HepG2 (cell line): ENCODE data around the gene DELE1. TPM values are rescaled to one million over a fixed set of nuclear protein-coding genes. Genes with fewer than 3 reads are reported as not detected.

Experiments used
- ATF1 ChIP-seq: IDR thresholded peaks from 2 replicates; pipeline ENCODE4 v1.6.1; 2016; ENCODE audit warnings: mild to moderate bottlenecking, control low read depth
- BRCA1 ChIP-seq: sonication (generic); formaldehyde crosslinking; IDR thresholded peaks from 2 replicates; pipeline ENCODE4 v1.4.0; 2020; ENCODE audit warnings: missing genetic modification reagents
- BRF2 ChIP-seq: sonication (generic); formaldehyde crosslinking; IDR thresholded peaks from 2 replicates; pipeline ENCODE4 v1.8.1; 2022; ENCODE audit warnings: mild to moderate bottlenecking, missing genetic modification reagents
- CTCF ChIP-seq: sonication (generic); formaldehyde crosslinking; IDR thresholded peaks from 2 replicates; pipeline ENCODE4 v1.5.0; 2020; ENCODE audit warnings: mild to moderate bottlenecking, missing genetic modification reagents, moderate library complexity
- EED ChIP-seq: sonication (generic); formaldehyde crosslinking; IDR thresholded peaks from 2 replicates; pipeline ENCODE4 v1.5.0; 2020; ENCODE audit warnings: mild to moderate bottlenecking, missing genetic modification reagents
- HOMEZ ChIP-seq: IDR thresholded peaks from 2 replicates; pipeline ENCODE4 v1.6.1; 2016; ENCODE audit warnings: low read depth
- KMT2B ChIP-seq: IDR thresholded peaks from 2 replicates; pipeline ENCODE4 v1.6.1; 2016; ENCODE audit warnings: missing genetic modification reagents, missing compliant biosample characterization
- MBD4 ChIP-seq: IDR thresholded peaks from 2 replicates; pipeline ENCODE4 v1.6.1; 2012; ENCODE audit warnings: low read length, inconsistent platforms, borderline replicate concordance
- MTA1 ChIP-seq: sonication (generic); formaldehyde crosslinking; IDR thresholded peaks from 2 replicates; pipeline ENCODE4 v1.4.0; 2020; ENCODE audit warnings: missing genetic modification reagents, mild to moderate bottlenecking, borderline replicate concordance
- NCOA1 ChIP-seq: sonication (generic); formaldehyde crosslinking; IDR thresholded peaks from 2 replicates; pipeline ENCODE4 v1.9.0; 2021; ENCODE audit warnings: missing genetic modification reagents
- NR0B2 ChIP-seq: sonication (generic); formaldehyde crosslinking; IDR thresholded peaks from 2 replicates; pipeline ENCODE4 v1.4.0; 2020; ENCODE audit warnings: mild to moderate bottlenecking, missing genetic modification reagents
- NR1H2 ChIP-seq: sonication (generic); formaldehyde crosslinking; IDR thresholded peaks from 2 replicates; pipeline ENCODE4 v1.8.1; 2022; ENCODE audit warnings: low read depth, missing genetic modification reagents, borderline replicate concordance
- POGK ChIP-seq: sonication (generic); formaldehyde crosslinking; conservative IDR thresholded peaks from 2 replicates; pipeline ENCODE4 v1.8.0; 2022; ENCODE audit warnings: mild to moderate bottlenecking, moderate library complexity, missing genetic modification reagents
- SMAD3 ChIP-seq: sonication (generic); formaldehyde crosslinking; IDR thresholded peaks from 2 replicates; pipeline ENCODE4 v1.4.0; 2020; ENCODE audit warnings: missing genetic modification reagents
- ZIK1 ChIP-seq: sonication (generic); formaldehyde crosslinking; IDR thresholded peaks from 2 replicates; pipeline ENCODE4 v1.5.0; 2020; ENCODE audit warnings: mild to moderate bottlenecking, low read depth, missing genetic modification reagents, borderline replicate concordance
- ZNF484 ChIP-seq: sonication (generic); formaldehyde crosslinking; IDR thresholded peaks from 2 replicates; pipeline ENCODE4 v1.5.1; 2020; ENCODE audit warnings: mild to moderate bottlenecking, low read depth, missing genetic modification reagents, borderline replicate concordance
- ZNF740 ChIP-seq: sonication (generic); formaldehyde crosslinking; IDR thresholded peaks from 2 replicates; pipeline ENCODE4 v1.4.0; 2020; ENCODE audit warnings: missing genetic modification reagents
- polyA plus RNA-seq, 8 experiments: library from polyadenylated mRNA; depleted of rRNA in 3 of 8; stranded (reverse) in 7 of 8; unstranded in 1 of 8; fragments of >200 nt; fragmentation: Illumina TruSeq in 4 of 8; extraction: Trizol in 4 of 8; gene quantifications; 2 replicates each; pipeline versions ENCODE4 v1.2.1 to v1.2.3, GENCODE V29; 2011 to 2016; ENCODE audit warnings: low read depth in 4 of 8, missing spikeins in 1 of 8, mixed read lengths in 1 of 8; ENCODE audit not compliant: insufficient read depth in 1 of 8
- total RNA-seq, 5 experiments: library from RNA; depleted of rRNA; stranded (reverse); fragments of >200 nt; fragmentation: Illumina TruSeq; extraction: Trizol; gene quantifications; 2 replicates each; pipeline ENCODE4 v1.2.3, GENCODE V29; 2016; ENCODE audit warnings: low read depth in 1 of 5
- TF ChIP-seq, protein P1 (sequence below): sonication (generic); formaldehyde crosslinking; IDR thresholded peaks from 2 replicates; pipeline ENCODE4 v1.8.0; 2022; ENCODE audit warnings: mild to moderate bottlenecking, missing genetic modification reagents
- TF ChIP-seq, protein P2 (sequence below): sonication (generic); formaldehyde crosslinking; IDR thresholded peaks from 2 replicates; pipeline ENCODE4 v1.8.0; 2022; ENCODE audit warnings: missing genetic modification reagents, low read depth, mild to moderate bottlenecking, borderline replicate concordance

DELE1 gene
- total and polyA plus RNA-seq, 2 of the 13 experiments (the other 11 are each of a cell fraction or from before 2014, with no cell fraction given) = 57.5 to 90.3 TPM

- TF ChIP-seq ZNF484 (CRISPR knock-in tag) = no peak
- peak; percentile 44; the same call in 1 of the 2 replicates for TF ChIP-seq NCOA1 (CRISPR knock-in tag)
- no peak for TF ChIP-seq ATF1 (CRISPR knock-in tag)
- no peak for TF ChIP-seq BRF2
- peak; percentile 51; the same call in 1 of the 2 replicates for TF ChIP-seq SMAD3 (CRISPR knock-in tag)
- 0 out of 2 replicates have a peak, but pooled peaks have one; percentile 6 for TF ChIP-seq NR0B2 (CRISPR knock-in tag)
- peak; percentile 82 for TF ChIP-seq KMT2B
- peak; percentile 91 for TF ChIP-seq CTCF (CRISPR knock-in tag)
- TF ChIP-seq MBD4 = no peak
- peak; percentile 93 for TF ChIP-seq MTA1 (CRISPR knock-in tag)
- TF ChIP-seq ZNF740 (CRISPR knock-in tag) = peak; percentile 71; the same call in 1 of the 2 replicates
- TF ChIP-seq, protein P1, sequence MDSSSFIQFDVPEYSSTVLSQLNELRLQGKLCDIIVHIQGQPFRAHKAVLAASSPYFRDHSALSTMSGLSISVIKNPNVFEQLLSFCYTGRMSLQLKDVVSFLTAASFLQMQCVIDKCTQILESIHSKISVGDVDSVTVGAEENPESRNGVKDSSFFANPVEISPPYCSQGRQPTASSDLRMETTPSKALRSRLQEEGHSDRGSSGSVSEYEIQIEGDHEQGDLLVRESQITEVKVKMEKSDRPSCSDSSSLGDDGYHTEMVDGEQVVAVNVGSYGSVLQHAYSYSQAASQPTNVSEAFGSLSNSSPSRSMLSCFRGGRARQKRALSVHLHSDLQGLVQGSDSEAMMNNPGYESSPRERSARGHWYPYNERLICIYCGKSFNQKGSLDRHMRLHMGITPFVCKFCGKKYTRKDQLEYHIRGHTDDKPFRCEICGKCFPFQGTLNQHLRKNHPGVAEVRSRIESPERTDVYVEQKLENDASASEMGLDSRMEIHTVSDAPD = peak; percentile 71; the same call in 1 of the 2 replicates
- peak; percentile 96 for TF ChIP-seq EED (CRISPR knock-in tag)
- TF ChIP-seq HOMEZ (CRISPR knock-in tag) = peak; percentile 67; the same call in 1 of the 2 replicates
- peak; percentile 86 for TF ChIP-seq POGK (CRISPR knock-in tag)
- TF ChIP-seq ZIK1 = peak; percentile 65; the same call in 1 of the 2 replicates
- TF ChIP-seq, protein P2, sequence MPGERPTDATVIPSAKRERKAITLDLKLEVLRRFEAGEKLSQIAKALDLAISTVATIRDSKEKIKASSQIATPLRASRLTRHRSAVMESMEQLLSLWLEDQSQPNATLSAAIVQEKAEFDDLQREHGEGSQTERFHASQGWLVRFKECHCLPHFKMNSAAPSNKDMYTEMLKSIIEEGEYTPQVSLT (CRISPR knock-in tag) = no peak
- no peak for TF ChIP-seq NR1H2 (CRISPR knock-in tag)
- TF ChIP-seq BRCA1 (CRISPR knock-in tag) = 0 out of 2 replicates have a peak, but pooled peaks have one; percentile 81
These were observed 45.4 kb downstream of the DELE1 start, which contains the start of gene RNF14 (continued) for GRCh38 chr5:141968914-141969608.
